ENCODE results near the gene FBXO2.
A peak's percentile ranks its signal among the peaks of the same experiment; 100 is the strongest.

Gene FBXO2

GRCh38 chr1:11642418-11643017 lies 11.7 kb downstream of the FBXO2 start:
- TF ChIP-seq CTCF (IDR thresholded peaks at IDR 0.05): peak; percentile 96

GRCh38 chr1:11641776-11642305 lies 12.4 kb downstream of the FBXO2 start:
- TF ChIP-seq CTCF (IDR thresholded peaks at IDR 0.05): no peak

GRCh38 chr1:11640944-11641343 lies 13.3 kb downstream of the FBXO2 start:
- TF ChIP-seq CTCF (IDR thresholded peaks at IDR 0.05): no peak

GRCh38 chr1:11640101-11640500 lies 14.1 kb downstream of the FBXO2 start:
- TF ChIP-seq CTCF (IDR thresholded peaks at IDR 0.05): no peak

GRCh38 chr1:11639372-11639771 lies 14.9 kb downstream of the FBXO2 start:
- no peak for TF ChIP-seq CTCF (IDR thresholded peaks at IDR 0.05)

GRCh38 chr1:11638121-11638520 lies 16.1 kb downstream of the FBXO2 start:
- TF ChIP-seq CTCF (IDR thresholded peaks at IDR 0.05): no peak

GRCh38 chr1:11634365-11635192 lies 19.6 kb downstream of the FBXO2 start:
- no peak for TF ChIP-seq CTCF (IDR thresholded peaks at IDR 0.05)
